GM12878 (cell line): Measurements from ENCODE around the gene CYP4V2. TPM values are rescaled to one million over a fixed set of nuclear protein-coding genes. Genes with fewer than 3 reads are reported as not detected.

ENCODE experiments used
- ATAC-seq: fragments of 200-7000 bp; cut with Tn5 transposase; 3 replicates; pipeline ENCODE4 v1.9.1; 2020; ENCODE audit warnings: mild to moderate bottlenecking, moderate library complexity
- BruUV-seq: library from RNA; stranded (reverse); fragments of 400-500 nt; replicated peaks from 2 replicates; lab custom pipeline; 2021; lab: Mats Ljungman, UMichigan
- CTCF ChIA-PET: fragments of 300-600 bp; sonication (Branson Sonifier 250); formaldehyde crosslinking; extraction: SDS; loops from one replicate; lab custom pipeline; 2021; ENCODE audit warnings: inconsistent platforms; lab: Yijun Ruan, JAX
- POLR2A ChIA-PET: fragments of 350-600 bp; formaldehyde crosslinking; extraction: SDS; loops from one replicate; lab custom pipeline; 2021; ENCODE audit warnings: inconsistent platforms; lab: Charles Lee
- RAD21 ChIA-PET: fragments of 300-600 bp; sonication (Branson Sonifier 250); formaldehyde crosslinking; loops from one replicate; lab custom pipeline; 2023; ENCODE audit warnings: antibody characterized with exemption; ENCODE audit not compliant: unreplicated experiment; lab: Charles Lee
- SMC1A ChIA-PET: fragments of 300-600 bp; sonication (Branson Sonifier 250); formaldehyde crosslinking; loops from one replicate; lab custom pipeline; 2023; ENCODE audit not compliant: unreplicated experiment, uncharacterized antibody; lab: Charles Lee
- DNase-seq: peaks from one replicate; pipeline ENCODE4 v3.0.0-alpha.2; 2011; ENCODE audit warnings: low read depth, low spot score
- FAIRE-seq: peaks from 3 replicates; lab custom pipeline; 2011; peaks lifted over from hg19 to GRCh38; lab: Jason Lieb, UNC
- H2AFZ ChIP-seq: 2 replicates; pipeline ENCODE4 v1.6.0; 2011; ENCODE audit warnings: low read depth, low read length, control low read depth; ENCODE audit not compliant: control insufficient read depth
- H3K27ac ChIP-seq: 2 replicates; pipeline ENCODE4 v1.5.1; 2011; ENCODE audit warnings: control low read depth; ENCODE audit not compliant: control insufficient read depth, insufficient read depth
- H3K27me3 ChIP-seq, 2 experiments: replicated peaks in 1 of 2; 2 replicates each; pipeline versions ENCODE4 v1.6.0 to v1.6.1; 2011; ENCODE audit warnings: low read length in 1 of 2; ENCODE audit not compliant: control insufficient read depth in 2 of 2, insufficient read depth in 2 of 2
- H3K36me3 ChIP-seq, 2 experiments: 2 replicates each; pipeline ENCODE4 v1.5.1; 2011; ENCODE audit warnings: low read length in 1 of 2; ENCODE audit not compliant: control insufficient read depth in 2 of 2, insufficient read depth in 2 of 2
- H3K4me1 ChIP-seq: 2 replicates; pipeline ENCODE4 v1.6.1; 2011; ENCODE audit warnings: mild to moderate bottlenecking, low read length, moderate library complexity, mixed read lengths; ENCODE audit not compliant: control insufficient read depth, insufficient read depth
- H3K4me2 ChIP-seq: 2 replicates; pipeline ENCODE4 v1.6.0; 2011; ENCODE audit warnings: control low read depth; ENCODE audit not compliant: control insufficient read depth, insufficient read depth
- H3K4me3 ChIP-seq: fragments of 200-600 bp; sonication (generic); 2 replicates; pipeline ENCODE4 v1.5.1; 2016
- H3K79me2 ChIP-seq: 2 replicates; pipeline ENCODE4 v1.6.0; 2011; ENCODE audit warnings: low read length; ENCODE audit not compliant: control insufficient read depth, insufficient read depth
- H3K9ac ChIP-seq: 2 replicates; pipeline ENCODE4 v1.8.0; 2011; ENCODE audit warnings: low read length, control low read depth, mixed read lengths; ENCODE audit not compliant: control insufficient read depth, insufficient read depth
- H3K9me3 ChIP-seq: replicated peaks from 3 replicates; pipeline ENCODE4 v1.5.1; 2011; ENCODE audit warnings: mild to moderate bottlenecking, low read length; ENCODE audit not compliant: control insufficient read depth, insufficient read depth
- H4K20me1 ChIP-seq: 2 replicates; pipeline ENCODE4 v1.6.0; 2011; ENCODE audit not compliant: control insufficient read depth, insufficient read depth
- ASH2L ChIP-seq: fragments of 300-600, 200-600 bp; sonication (generic); IDR thresholded peaks from 2 replicates; pipeline ENCODE4 v1.6.1; 2017; ENCODE audit warnings: low read depth, mild to moderate bottlenecking, borderline replicate concordance
- CHD1 ChIP-seq: IDR thresholded peaks from 2 replicates; pipeline ENCODE4 v1.6.1; 2012; ENCODE audit warnings: low read depth, low read length, improper control_type of control experiment
- CHD2 ChIP-seq: IDR thresholded peaks from 2 replicates; pipeline ENCODE4 v1.6.1; 2011; ENCODE audit warnings: low read depth, low read length, improper control_type of control experiment, borderline replicate concordance
- E2F4 ChIP-seq: IDR thresholded peaks from 2 replicates; pipeline ENCODE4 v1.6.1; 2012; ENCODE audit warnings: low read depth, low read length, improper control_type of control experiment
- EP300 ChIP-seq, 2 experiments: fragments of 150-350 bp in 1 of 2; IDR thresholded peaks; 2 replicates each; pipeline ENCODE4 v1.6.1; 2011 to 2012; ENCODE audit warnings: low read depth in 2 of 2, low read length in 2 of 2, borderline replicate concordance in 1 of 2, improper control_type of control experiment in 1 of 2, inconsistent platforms in 1 of 2; ENCODE audit not compliant: control insufficient read depth in 1 of 2
- LARP7 ChIP-seq: fragments of 450-650 bp; IDR thresholded peaks from 2 replicates; pipeline ENCODE4 v1.6.1; 2017; ENCODE audit warnings: mild to moderate bottlenecking
- PBX3 ChIP-seq: IDR thresholded peaks from 2 replicates; pipeline ENCODE4 v1.6.1; 2011; ENCODE audit warnings: mild to moderate bottlenecking, low read depth, low read length, moderate library complexity; ENCODE audit not compliant: insufficient replicate concordance
- POLR2AphosphoS2 ChIP-seq: IDR thresholded peaks from 2 replicates; pipeline ENCODE4 v1.6.1; 2011; ENCODE audit warnings: low read depth, mild to moderate bottlenecking, low read length, improper control_type of control experiment, moderate library complexity
- RB1 ChIP-seq: fragments of 450-650 bp; formaldehyde crosslinking; IDR thresholded peaks from 2 replicates; pipeline ENCODE4 v1.6.1; 2017; ENCODE audit warnings: mild to moderate bottlenecking, borderline replicate concordance
- SMAD5 ChIP-seq: IDR thresholded peaks from 2 replicates; pipeline ENCODE4 v1.6.1; 2016; ENCODE audit warnings: antibody characterized with exemption, low read depth
- TCF3 ChIP-seq: IDR thresholded peaks from 2 replicates; pipeline ENCODE4 v1.6.1; 2012; ENCODE audit warnings: low read depth, mild to moderate bottlenecking, low read length, borderline replicate concordance; ENCODE audit not compliant: insufficient read depth
- TCF7 ChIP-seq: IDR thresholded peaks from 2 replicates; pipeline ENCODE4 v1.6.1; 2014; ENCODE audit warnings: antibody characterized with exemption, borderline replicate concordance
- ZBTB40 ChIP-seq: fragments of 450-650 bp; IDR thresholded peaks from 2 replicates; pipeline ENCODE4 v1.6.1; 2016; ENCODE audit warnings: mild to moderate bottlenecking, moderate library complexity, borderline replicate concordance
- WGBS: methylation state at CpG from one replicate; pipeline ENCODE4 v1.1.6; 2016; ENCODE audit warnings: low lambda C conversion rate; ENCODE audit not compliant: insufficient replicate concordance, insufficient coverage; ENCODE audit errors: missing lambda C conversion rate; 5-methylcytosine and 5-hydroxymethylcytosine counted together
- in situ Hi-C: fragments of 300-500 bp; cut with MboI; formaldehyde crosslinking; loops from 9 replicates; pipeline ENCODE4 v1.14.3; 2018; ENCODE audit warnings: mixed read lengths
- intact Hi-C: fragments of 100-400 bp; cut with micrococcal nuclease; formaldehyde crosslinking; loops from one replicate; pipeline ENCODE4 v1.14.2; 2022; ENCODE audit not compliant: unreplicated experiment
- polyA plus RNA-seq, 11 experiments: library from polyadenylated mRNA; depleted of rRNA in 4 of 11; unstranded in 6 of 11; stranded (reverse) in 5 of 11; fragments of >200 nt; fragmentation: Nextera tagmentation in 4 of 11; fragmentation: Illumina TruSeq in 1 of 11; extraction: Ambion mirVana in 4 of 11; extraction: Trizol in 1 of 11; gene quantifications; 1 replicate in 1 of 11; 2 replicates in 10 of 11; pipeline versions ENCODE4 v1.2.1 to v1.2.3, GENCODE V29; 2011 to 2016; ENCODE audit warnings: inconsistent platforms in 2 of 11, missing spikeins in 2 of 11, low read depth in 1 of 11
- total RNA-seq, 4 experiments: library from RNA; depleted of rRNA in 3 of 4; stranded (reverse); fragments of >200 nt in 3 of 4; fragmentation: Illumina TruSeq in 1 of 4; extraction: Trizol in 1 of 4; gene quantifications; 2 replicates each; pipeline versions ENCODE4 v1.2.1 to v1.2.3, GENCODE V29; 2013 to 2021

The CYP4V2 gene
- total and polyA plus RNA-seq, 10 of the 15 experiments (the other 5 are each of a cell fraction or from before 2014, with no cell fraction given): 1.2 to 8.2 (median 6.8) TPM

- BruUV-seq: no TSS peak
- POLR2A ChIA-PET: no interaction called here
- no peak for FAIRE-seq
- CTCF ChIA-PET: no interaction called here
- H3K79me2 ChIP-seq: no peaks in the 10 kb centered on the region
- ATAC-seq: no peak
- no peak overlapping the region for H3K4me2 ChIP-seq
- WGBS: 11% methylated on average over 5 of the region's 5 CpGs
- H3K9ac ChIP-seq: no peak overlapping the region
- H3K27ac ChIP-seq: no peak overlapping the region
- no peaks in the 10 kb centered on the region for H3K9me3 ChIP-seq
- H3K36me3 ChIP-seq: no peaks in the 10 kb centered on the region
- TF ChIP-seq POLR2AphosphoS2 (no peak), TCF3 (no peak), SMAD5 (no peak), ASH2L (no peak), TCF7 (no peak), RB1 (no peak), LARP7 (no peak), E2F4 (no peak), CHD1 (no peak), PBX3 (no peak), ZBTB40 (no peak), CHD2 (no peak), EP300 (IDR thresholded peaks at IDR 0.05; ENCODE audit: borderline replicate concordance in 1 of 2, control insufficient read depth in 1 of 2, low read depth in 2 of 2, low read length in 2 of 2) (no peak)
- H2AFZ ChIP-seq: no peak overlapping the region
- DNase-seq: no peak
- in situ Hi-C loops: no loop called here
- intact Hi-C loops: no loop called here
- RAD21 ChIA-PET: no interaction called here
- H4K20me1 ChIP-seq: no peaks in the 10 kb centered on the region
- no peak overlapping the region for H3K4me3 ChIP-seq
- no peaks in the 10 kb centered on the region for H3K4me1 ChIP-seq
- H3K27me3 ChIP-seq: no peaks in the 10 kb centered on the region; a peak in 1 of 4 replicates
- SMC1A ChIA-PET: no interaction called here
Observed at GRCh38 chr4:186244835-186245234, 53.5 kb downstream of the CYP4V2 start.
